ENCODE data around the gene NEUROD1. TPM values are rescaled to one million over a fixed set of nuclear protein-coding genes. Genes with fewer than 3 reads are reported as not detected.
A peak's percentile ranks its signal among the peaks of the same experiment; 100 is the strongest.
"Not testable (repeated sequence)": the region's sequence is repeated elsewhere in the genome, so short reads cannot be mapped to it uniquely, and the experiment has no call there.

NEUROD1 gene
- total RNA-seq, 2 donors from 2014 or later = 2.6 TPM

- ATAC-seq = peak; percentile 80
- peak; percentile 51 to 83 (median 70) for TF ChIP-seq CTCF (IDR thresholded peaks at IDR 0.05)
- TF ChIP-seq POLR2A (IDR thresholded peaks at IDR 0.05) = no peak
- intact Hi-C loops (cut with DNase I) = loop anchor here (10.0 kb wide), 1 partner anchor 140 kb away; no protein-coding TSS in a partner anchor
Measured at GRCh38 chr2:181715033-181715630, 34.8 kb upstream of the NEUROD1 start.

GRCh38 chr2:181711051-181711450, 30.7 kb upstream of the NEUROD1 start:
- H3K36me3 ChIP-seq (replicated peaks in 1 of 2; ENCODE audit: insufficient read depth in 1 of 2, low read depth in 2 of 2); H3K27me3 ChIP-seq; DNase-seq; H3K27ac ChIP-seq; H3K4me3 ChIP-seq; H3K4me1 ChIP-seq; ATAC-seq; H3K9me3 ChIP-seq: not testable (repeated sequence)
- intact Hi-C loops (cut with DNase I) = loop anchor here (5.0 to 10.0 kb wide), 2 partner anchors 136 to 1589 kb away; no protein-coding TSS in a partner anchor

More at GRCh38 chr2:181715033-181715630, 34.8 kb upstream of the NEUROD1 start:
- 0% methylated on average over 2 of the region's 2 CpGs for WGBS, 2 donors
- Histone ChIP-seq H3K27ac (no peak overlapping the region), H3K9me3 (no peaks in the 10 kb centered on the region), H3K36me3 (replicated peaks in 1 of 2; ENCODE audit: insufficient read depth in 1 of 2, low read depth in 2 of 2) (no peaks in the 10 kb centered on the region), H3K4me3 (no peak overlapping the region), H3K27me3 (no peaks in the 10 kb centered on the region), H3K4me1 (no peaks in the 10 kb centered on the region)
- DNase-seq = peak; percentile 72 to 83 (median 79)

- ATAC-seq; H3K27ac ChIP-seq; DNase-seq; intact Hi-C loops (cut with DNase I); H3K36me3 ChIP-seq (replicated peaks in 1 of 2; ENCODE audit: insufficient read depth in 1 of 2, low read depth in 2 of 2); H3K4me3 ChIP-seq; H3K4me1 ChIP-seq; H3K9me3 ChIP-seq; H3K27me3 ChIP-seq: not testable (repeated sequence)
- 83 to 87% methylated on average over 3 of the region's 3 CpGs for WGBS, 2 donors
Measured at GRCh38 chr2:181702519-181702918, 22.2 kb upstream of the NEUROD1 start.

- intact Hi-C loops (cut with DNase I) = no loop called here
- Histone ChIP-seq H3K9me3 (no peaks in the 10 kb centered on the region), H3K36me3 (replicated peaks in 1 of 2; ENCODE audit: insufficient read depth in 1 of 2, low read depth in 2 of 2) (no peaks in the 10 kb centered on the region), H3K4me1 (no peaks in the 10 kb centered on the region), H3K27ac (no peak overlapping the region), H3K27me3 (no peaks in the 10 kb centered on the region), H3K4me3 (no peak overlapping the region)
- no peak for TF ChIP-seq POLR2A (IDR thresholded peaks at IDR 0.05)
- TF ChIP-seq CTCF (IDR thresholded peaks at IDR 0.05) = no peak
- WGBS, 2 donors = 90 to 97% methylated on average over 1 of the region's 1 CpG
- DNase-seq (no peak), ATAC-seq (no peak)
Measured at GRCh38 chr2:181698223-181698622, 17.9 kb upstream of the NEUROD1 start.

- no peak for ATAC-seq
- Histone ChIP-seq H3K36me3 (replicated peaks in 1 of 2; ENCODE audit: insufficient read depth in 1 of 2, low read depth in 2 of 2) (no peaks in the 10 kb centered on the region), H3K4me1 (no peaks in the 10 kb centered on the region), H3K27ac (no peak overlapping the region), H3K4me3 (no peak overlapping the region), H3K9me3 (no peaks in the 10 kb centered on the region), H3K27me3 (no peaks in the 10 kb centered on the region)
- intact Hi-C loops (cut with DNase I) = no loop called here
- DNase-seq = no peak
- no peak for TF ChIP-seq CTCF (IDR thresholded peaks at IDR 0.05)
- WGBS, 2 donors = 53 to 69% methylated on average over 1 of the region's 1 CpG
Measured at GRCh38 chr2:181697571-181697970, 17.3 kb upstream of the NEUROD1 start.

GRCh38 chr2:181697126-181697525, 16.8 kb upstream of the NEUROD1 start:
- WGBS, 2 donors = 67 to 80% methylated on average over 6 of the region's 6 CpGs
- H3K4me1 ChIP-seq = no peaks in the 10 kb centered on the region
- ATAC-seq (no peak), DNase-seq (no peak)
- intact Hi-C loops (cut with DNase I) = no loop called here
- H3K36me3 ChIP-seq (replicated peaks in 1 of 2; ENCODE audit: insufficient read depth in 1 of 2, low read depth in 2 of 2) = no peaks in the 10 kb centered on the region
- no peak overlapping the region for H3K4me3 ChIP-seq
- H3K27ac ChIP-seq = no peak overlapping the region
- no peaks in the 10 kb centered on the region for H3K27me3 ChIP-seq
- no peaks in the 10 kb centered on the region for H3K9me3 ChIP-seq
- TF ChIP-seq POLR2A (IDR thresholded peaks at IDR 0.05) = no peak
- TF ChIP-seq CTCF (IDR thresholded peaks at IDR 0.05) = no peak
